Measurements from ENCODE around the gene CMPK1.
"Not testable (repeated sequence)": the region's sequence is repeated elsewhere in the genome, so short reads cannot be mapped to it uniquely, and the experiment has no call there.

Gene CMPK1

GRCh38 chr1:47338249-47339077 is 4.9 kb downstream of the CMPK1 start:
- DNase-seq (ENCODE audit: low read depth), result no peak

DNA sequence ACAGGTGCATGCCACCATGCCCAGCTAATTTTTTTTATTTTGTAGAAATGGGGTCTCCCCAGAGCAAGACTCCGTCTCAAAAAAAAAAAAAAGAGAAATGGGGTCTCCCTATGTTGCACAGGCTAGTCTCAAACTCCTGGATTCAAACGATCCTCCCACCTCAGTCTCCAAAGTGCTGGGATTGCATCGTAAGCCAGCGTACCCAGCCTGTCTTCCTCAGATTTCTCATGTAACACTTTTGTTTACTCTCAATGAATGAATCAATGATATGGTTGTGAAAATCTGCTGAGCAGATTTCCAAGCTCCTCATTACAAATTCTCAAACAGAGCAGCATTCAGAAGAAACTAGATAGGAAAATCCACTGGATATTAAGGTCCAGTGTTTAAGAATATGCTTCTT is 6.6 kb downstream of the CMPK1 start:
- no peak for DNase-seq (ENCODE audit: low read depth)

DNA sequence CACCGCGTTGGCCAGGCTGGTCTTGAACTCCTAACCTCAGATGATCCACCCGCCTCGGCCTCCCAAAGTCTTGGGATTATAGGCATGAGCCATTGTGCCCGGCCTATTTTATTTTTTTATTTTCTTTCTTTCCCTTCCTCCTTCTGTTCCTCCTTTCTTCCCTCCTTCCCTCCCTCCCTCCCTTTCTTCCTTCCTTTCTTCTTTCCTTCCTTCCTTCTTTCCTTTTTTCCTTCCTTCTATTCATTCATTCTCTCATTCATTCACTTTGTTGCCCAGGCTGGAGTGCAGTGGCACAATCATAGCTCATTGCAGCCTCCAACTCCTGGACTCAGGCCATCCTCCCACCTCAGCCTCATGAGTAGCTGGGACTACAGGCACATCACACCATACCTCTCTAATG is 13.4 kb downstream of the CMPK1 start:
- not testable (repeated sequence) for DNase-seq (ENCODE audit: low read depth)

DNA sequence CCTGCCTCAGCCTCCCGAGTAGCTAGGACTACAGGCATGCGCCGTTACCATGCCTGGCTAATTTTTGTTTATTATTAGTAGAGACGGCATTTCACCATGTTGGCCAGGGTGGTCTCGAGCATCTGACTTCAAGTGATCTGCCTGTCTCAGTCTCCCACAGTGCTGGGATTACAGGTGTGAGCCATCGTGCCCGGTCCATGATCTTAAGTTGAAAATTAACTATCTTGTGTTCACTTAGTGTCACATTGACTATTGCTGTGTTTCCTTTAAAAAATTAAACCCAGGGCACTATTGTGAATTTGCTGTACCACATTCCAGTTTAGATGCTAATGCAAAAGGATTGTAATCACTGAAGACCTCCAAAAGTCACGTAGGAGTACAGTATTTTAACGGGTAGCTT is 14.1 kb downstream of the CMPK1 start:
- no peak for DNase-seq (ENCODE audit: low read depth)

GRCh38 chr1:47348246-47348645 is 14.7 kb downstream of the CMPK1 start:
- DNase-seq (ENCODE audit: low read depth), result no peak

- DNase-seq (ENCODE audit: low read depth), result no peak
Measured at GRCh38 chr1:47351305-47351704, 17.7 kb downstream of the CMPK1 start.

- no peak for DNase-seq (ENCODE audit: low read depth)
Measured at GRCh38 chr1:47361380-47361779, 27.8 kb downstream of the CMPK1 start.

DNA sequence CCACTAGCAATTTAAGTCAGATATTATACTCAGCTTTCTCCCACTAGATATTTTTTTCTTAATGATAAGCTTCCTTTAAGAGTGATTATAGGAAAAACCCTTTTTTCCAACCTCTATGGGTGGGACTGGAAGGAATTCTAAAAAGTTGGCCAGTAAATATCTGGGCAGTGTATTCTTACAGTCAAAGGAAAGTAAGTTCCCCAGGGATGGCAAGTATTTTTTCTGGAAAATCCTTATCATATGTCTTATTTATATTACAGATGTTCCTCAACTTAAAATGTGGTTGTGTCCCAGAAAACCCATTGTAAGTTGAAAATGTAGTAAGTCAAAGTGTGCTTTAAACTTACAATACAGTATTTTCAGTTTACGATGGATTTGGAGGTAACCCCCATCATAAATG is 29.2 kb downstream of the CMPK1 start:
- DNase-seq (ENCODE audit: low read depth), result no peak

GRCh38 chr1:47367651-47368050 is 34.1 kb downstream of the CMPK1 start:
- DNase-seq (ENCODE audit: low read depth), result no peak

- no peak for DNase-seq (ENCODE audit: low read depth)
Measured at GRCh38 chr1:47371016-47371517, 37.5 kb downstream of the CMPK1 start.

GRCh38 chr1:47374501-47374900 is 40.9 kb downstream of the CMPK1 start:
- DNase-seq (ENCODE audit: low read depth), result no peak

DNA sequence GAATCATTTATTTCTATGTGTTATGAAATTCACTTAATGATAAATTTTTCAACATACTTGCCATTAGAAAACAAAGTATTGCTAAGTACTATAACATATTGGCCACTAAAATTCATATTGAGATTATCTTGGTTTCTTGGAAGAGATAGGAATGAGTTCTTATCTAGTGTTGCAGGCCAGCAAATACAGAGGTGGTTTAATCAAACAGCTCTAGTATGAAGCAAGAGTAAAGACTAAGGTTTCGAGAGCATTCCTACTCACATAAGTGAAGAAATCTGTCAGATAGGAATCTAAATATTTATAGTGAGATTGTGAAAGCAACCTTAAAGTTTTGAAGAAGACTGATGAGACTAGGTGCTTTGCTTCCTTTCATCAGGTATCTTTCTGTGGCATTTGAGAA is 44.6 kb downstream of the CMPK1 start:
- DNase-seq (ENCODE audit: low read depth), result no peak

DNA sequence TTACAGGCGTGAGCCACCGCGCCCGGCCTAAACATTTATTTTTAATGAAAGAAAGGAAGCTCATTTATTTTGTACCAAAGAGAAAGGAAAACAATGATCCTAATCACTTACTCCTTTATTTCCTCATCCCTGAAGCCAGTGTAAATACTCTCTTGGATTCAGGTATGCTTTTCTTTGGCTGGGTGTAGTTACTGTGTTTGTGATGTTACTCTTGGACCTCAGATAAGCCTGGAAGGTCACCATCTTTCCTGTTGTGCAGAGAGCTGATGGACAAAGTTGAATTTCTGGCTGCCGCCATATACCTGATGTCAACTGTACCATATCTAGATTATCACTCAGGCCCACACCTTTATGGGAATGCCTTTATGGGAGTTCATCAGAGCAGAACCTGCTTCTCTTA is 47.1 kb downstream of the CMPK1 start:
- DNase-seq (ENCODE audit: low read depth), result no peak

DNA sequence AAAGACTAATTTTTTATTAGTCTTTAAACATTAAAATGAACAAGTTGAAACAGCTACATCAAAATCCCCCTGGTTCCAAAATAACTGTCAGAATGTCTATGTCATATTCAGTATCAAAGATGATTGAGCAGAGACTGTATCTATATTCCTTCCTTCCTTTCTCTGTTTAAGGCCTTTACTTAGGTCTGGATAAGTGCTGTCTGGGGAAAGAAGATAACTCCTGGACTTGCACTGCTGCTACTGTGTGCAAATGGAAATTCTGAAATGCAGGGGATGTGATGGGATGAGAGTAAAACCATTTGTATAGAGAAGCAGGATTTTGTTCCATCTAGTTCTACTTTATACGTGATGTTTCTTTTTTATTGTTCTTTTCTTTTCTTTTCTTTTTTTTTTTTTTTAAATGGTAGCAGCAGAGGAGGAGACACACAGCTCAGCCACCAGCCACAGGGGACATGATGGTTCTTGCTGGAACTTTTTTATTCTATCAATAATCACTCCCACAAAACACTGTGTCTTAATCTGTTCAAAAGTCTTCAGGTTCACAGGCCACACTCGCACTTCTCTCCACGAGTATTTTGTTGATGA is 48.9 kb downstream of the CMPK1 start:
- DNase-seq (ENCODE audit: low read depth), result no peak

DNA sequence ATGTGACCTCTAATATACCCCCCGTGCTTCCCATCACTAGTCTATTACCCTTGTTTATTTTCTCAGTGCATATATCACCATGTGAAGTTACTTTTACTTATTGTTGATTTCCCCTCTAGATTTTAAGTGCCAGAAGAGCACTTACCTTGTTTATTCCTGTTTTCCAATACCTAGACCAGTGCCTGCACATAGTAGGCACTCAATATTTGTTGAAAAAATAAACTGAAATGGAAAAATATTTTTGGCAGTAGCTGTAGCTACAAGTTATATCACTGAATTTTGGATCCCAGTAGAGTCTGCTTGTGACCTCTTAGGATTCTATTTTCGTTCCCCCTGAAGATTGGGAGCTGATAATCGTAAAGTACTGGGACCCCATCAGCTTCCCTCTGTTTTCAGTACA is 50.5 kb downstream of the CMPK1 start:
- no peak for DNase-seq (ENCODE audit: low read depth)

DNA sequence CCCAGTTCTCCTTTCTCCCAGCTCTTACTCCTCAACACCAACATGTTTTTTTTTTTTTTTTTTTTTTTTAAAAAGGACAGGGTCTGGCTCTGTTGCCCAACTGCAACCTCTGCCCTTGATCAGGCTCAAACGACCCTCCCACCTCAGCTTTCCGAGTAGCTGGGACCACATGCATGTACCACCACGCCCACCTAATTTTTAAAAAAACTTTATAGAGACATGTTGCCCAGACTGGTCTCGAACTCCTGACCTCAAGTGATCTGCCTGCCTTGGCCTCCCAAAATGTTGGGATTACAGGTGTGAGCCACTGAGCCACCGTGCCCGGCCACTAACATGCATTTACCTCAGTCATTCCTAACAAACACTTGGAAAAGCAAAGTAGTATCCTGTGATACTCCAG is 51.4 kb downstream of the CMPK1 start:
- no peak for DNase-seq (ENCODE audit: low read depth)

- no peak for DNase-seq (ENCODE audit: low read depth)
Measured at GRCh38 chr1:47386268-47386667, 52.7 kb downstream of the CMPK1 start.

- DNase-seq (ENCODE audit: low read depth), result no peak
Measured at GRCh38 chr1:47388030-47388890, 54.7 kb downstream of the CMPK1 start.

DNA sequence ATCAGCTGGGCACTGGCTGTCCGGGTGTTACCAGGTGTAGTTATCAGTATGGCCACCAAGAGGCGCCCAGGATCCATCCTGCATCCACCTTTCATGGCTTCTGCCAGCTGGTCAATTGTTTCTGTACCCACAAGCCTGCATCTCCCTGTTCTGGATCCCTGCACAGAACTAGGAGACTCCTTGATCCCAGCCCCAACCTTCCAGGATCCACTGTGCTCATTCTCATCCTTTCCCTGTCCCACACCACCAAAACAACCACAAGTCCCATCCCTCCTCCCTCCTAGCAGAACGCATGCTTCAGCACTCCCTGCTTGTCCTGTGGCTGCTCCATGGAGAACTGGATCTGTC is 55.3 kb downstream of the CMPK1 start:
- DNase-seq (ENCODE audit: low read depth), result peak; percentile 26

DNA sequence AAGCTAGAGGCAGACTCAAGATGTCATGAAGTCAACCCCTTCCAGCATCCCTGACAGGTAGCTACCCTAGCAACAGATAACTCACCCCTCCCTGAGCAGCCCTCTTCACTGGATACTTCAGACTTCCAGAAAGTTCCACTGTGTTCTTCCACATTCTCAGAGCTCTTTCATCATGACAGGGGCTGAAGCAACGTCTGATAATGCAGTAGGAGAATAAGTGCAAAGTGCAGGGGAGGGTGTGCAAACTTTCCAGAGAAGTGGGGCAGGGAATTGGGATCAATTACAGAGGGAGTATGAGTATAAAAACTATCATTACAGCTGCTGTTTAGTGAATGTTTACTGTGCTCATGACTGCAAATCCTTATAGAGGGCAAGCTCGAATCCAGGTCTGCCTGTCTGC is 56.1 kb downstream of the CMPK1 start:
- DNase-seq (ENCODE audit: low read depth), result no peak

DNA sequence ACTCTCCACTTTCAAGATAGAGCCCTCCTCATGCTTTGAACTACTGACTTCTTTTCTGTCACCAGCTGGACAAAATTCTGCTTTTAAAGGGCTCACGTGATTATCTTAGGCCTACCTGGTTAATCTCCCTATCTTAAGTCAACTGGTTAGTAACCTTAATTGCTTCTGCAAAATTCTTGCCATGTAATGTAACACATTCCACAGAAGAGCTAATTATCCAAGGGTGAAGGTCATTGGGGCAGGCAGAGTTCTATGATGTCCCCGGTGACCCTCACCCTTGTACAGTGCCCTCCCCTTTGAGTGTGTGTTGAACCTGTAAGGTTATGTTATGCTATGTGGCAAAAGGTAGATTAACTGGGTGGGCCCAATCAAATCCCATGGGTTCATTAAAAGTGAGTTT is 57.3 kb downstream of the CMPK1 start:
- no peak for DNase-seq (ENCODE audit: low read depth)

DNA sequence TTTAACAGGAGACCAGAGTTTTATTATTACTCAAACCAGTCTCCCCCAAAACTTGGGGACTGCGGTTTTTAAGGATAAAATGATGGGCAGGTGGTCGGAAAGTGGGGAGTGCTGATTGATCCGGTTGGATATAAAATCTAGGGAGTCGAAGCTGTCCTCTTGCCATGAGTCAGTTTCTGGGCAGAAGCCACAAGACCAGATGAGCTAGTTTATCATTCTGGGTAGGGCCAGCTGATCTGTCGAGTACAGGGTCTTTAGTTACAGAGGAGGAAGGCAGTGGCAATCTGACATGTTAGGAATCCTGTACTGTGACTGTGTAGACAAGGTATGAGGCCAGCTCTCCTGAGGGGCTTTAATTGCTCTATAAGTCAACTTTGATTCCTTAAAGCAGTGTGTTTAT is 59.6 kb downstream of the CMPK1 start:
- DNase-seq (ENCODE audit: low read depth), result no peak

DNA sequence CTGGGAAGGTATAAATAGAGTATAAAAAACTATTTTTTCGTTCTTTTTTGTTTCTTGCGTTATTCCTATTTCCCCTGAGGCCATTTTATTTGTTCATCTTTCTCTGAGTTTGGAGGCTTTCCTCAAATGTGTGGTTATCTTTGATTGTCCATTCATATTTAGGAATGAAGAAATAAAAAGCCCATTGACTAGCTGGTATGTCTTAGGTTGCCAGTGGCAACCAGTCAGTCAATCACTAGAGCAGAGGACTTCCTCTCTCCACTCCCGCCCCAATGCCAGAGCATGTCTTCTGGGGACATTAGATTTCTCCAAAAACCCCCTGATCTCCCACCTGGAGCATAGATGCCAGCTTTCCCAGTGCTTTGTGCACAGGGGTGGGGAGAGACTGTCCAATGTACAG is 61.8 kb downstream of the CMPK1 start:
- DNase-seq (ENCODE audit: low read depth), result no peak

Data from HS-27A (cell line).